ENCODE measurements around the gene LRRC75A.
A peak's percentile ranks its signal among the peaks of the same experiment; 100 is the strongest.

LRRC75A gene

DNA sequence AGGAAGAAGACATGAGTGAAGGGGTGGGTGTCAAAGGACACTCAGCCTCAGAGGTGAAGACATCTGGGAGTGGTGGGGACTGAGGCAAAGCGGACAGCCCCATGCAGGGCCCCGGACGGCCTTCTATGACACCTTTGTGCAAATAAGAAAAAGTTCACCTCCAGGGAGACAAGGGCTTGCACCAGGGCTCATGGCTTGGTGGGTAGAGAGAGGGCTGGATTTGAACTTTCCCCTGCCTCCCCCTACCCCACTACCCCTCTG is 30.5 kb downstream of the LRRC75A start:
- no peak for TF ChIP-seq CEBPB (IDR thresholded peaks at IDR 0.05)
- TF ChIP-seq, protein P1, sequence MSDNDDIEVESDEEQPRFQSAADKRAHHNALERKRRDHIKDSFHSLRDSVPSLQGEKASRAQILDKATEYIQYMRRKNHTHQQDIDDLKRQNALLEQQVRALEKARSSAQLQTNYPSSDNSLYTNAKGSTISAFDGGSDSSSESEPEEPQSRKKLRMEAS (IDR thresholded peaks at IDR 0.05), result no peak
- TF ChIP-seq EP300 (IDR thresholded peaks at IDR 0.05; ENCODE audit: borderline replicate concordance), result no peak
- no peak for TF ChIP-seq EGR1 (IDR thresholded peaks at IDR 0.05)

DNA sequence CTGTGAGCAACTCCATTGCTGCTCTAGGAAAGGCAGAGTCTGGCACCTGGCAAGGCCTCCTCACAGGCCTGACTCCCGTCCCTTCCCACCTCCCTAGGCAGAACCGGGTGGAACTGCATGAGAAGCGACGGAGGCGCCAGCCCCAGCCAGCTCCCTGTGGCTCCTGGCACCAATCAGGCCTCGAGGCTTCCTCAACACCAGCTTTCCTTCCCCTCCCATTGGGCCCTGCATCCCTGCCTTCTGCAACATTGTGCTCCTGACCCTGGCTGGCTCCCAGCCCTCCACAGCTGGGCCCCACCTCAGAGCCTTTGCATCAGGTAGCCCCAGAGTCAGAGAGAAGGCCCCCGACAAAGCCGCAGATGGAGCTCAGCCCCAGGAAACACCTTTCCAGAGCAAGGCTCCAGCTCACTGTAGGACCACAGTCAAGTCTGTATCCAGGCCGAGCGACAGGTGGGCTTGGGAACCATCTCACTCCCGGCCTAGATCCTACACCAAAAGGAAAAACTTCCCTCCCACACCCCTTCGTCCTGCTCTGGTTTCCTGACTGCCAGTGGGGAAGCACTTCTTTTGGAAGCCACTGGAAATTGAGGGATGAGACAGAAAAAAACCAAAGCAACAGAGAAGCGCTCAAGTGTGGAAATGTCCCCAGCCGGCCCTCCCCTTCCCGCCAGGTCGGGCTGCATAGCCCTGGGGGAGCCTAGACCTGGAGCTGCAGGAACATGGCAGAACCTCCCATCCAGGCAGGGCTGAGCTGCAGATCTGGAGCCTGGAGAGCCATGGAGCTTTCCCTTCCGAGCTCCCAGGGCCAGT is 31.0 kb downstream of the LRRC75A start:
- TF ChIP-seq, protein P2, sequence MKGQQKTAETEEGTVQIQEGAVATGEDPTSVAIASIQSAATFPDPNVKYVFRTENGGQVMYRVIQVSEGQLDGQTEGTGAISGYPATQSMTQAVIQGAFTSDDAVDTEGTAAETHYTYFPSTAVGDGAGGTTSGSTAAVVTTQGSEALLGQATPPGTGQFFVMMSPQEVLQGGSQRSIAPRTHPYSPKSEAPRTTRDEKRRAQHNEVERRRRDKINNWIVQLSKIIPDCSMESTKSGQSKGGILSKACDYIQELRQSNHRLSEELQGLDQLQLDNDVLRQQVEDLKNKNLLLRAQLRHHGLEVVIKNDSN (IDR thresholded peaks at IDR 0.05), result no peak
- TF ChIP-seq EP300 (IDR thresholded peaks at IDR 0.05; ENCODE audit: borderline replicate concordance) (no peak), TAF1 (IDR thresholded peaks at IDR 0.05; ENCODE audit: low read depth) (no peak), TCF12 (IDR thresholded peaks at IDR 0.05; ENCODE audit: low read depth) (no peak), RAD21 (IDR thresholded peaks at IDR 0.05; ENCODE audit: low read depth) (no peak), EGR1 (IDR thresholded peaks at IDR 0.05) (no peak), CREB1 (IDR thresholded peaks at IDR 0.05; ENCODE audit: low read depth) (no peak), ZBTB7A (IDR thresholded peaks at IDR 0.05; ENCODE audit: low read depth) (no peak)

DNA sequence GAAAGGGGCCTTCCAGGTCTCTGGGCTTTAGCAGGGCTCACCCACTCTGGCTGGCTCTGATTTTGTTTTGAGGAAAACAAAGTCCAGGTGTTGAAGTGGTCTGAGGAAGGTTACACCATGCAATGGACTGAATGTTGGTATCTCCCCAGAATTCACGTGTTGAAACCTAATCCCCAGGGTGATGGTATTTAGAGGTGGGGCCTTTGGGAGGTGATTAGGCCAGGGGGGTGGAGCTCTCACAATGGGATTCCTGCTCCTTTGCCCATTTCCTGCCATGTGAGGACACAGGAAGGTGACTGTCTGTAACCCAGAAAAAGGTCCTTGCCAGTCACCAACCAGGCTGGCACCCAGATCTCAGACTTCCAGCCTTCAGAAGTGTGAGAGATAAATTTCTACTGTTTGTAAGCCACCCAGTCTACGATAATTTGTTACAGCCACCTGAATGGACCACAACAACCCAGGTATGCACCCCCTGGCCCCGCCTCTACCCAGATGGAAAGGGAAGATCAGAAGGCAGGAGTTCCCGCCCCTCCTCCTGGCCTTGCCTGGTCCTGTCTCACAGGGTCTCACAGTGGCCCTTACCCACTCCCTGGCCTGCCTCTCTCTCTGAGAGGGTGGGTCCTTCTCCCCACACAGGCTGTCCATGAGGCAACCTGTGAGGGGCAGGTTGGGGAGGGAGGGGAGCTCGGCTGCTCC is 32.0 kb downstream of the LRRC75A start:
- TF ChIP-seq NFIC (IDR thresholded peaks at IDR 0.05) (no peak), TEAD4 (IDR thresholded peaks at IDR 0.05) (peak; percentile 27; the same call in 1 of the 2 replicates)
- TF ChIP-seq, protein P1 (IDR thresholded peaks at IDR 0.05), result 0 out of 2 replicates have a peak, but pooled peaks have one; percentile 60

DNA sequence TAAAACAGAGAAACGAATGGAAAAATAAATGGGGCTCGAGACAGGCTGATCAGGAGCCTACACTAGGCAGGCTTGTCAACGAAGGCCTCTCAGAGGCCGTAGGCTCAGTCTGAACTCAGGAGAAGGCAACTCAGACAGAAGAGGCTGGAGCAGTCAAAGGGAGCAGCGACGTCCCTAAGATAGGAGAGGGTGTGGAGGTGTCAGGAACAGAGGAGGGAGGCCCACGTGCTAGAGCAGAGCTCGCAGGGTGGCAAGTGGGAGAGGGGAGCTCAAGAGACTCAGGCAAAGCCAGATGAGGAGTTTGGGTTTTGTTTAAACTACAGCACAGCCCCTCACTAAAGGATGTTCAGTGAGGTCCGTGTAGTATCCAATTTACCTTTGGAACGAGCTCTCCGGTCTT is 32.7 kb downstream of the LRRC75A start:
- TF ChIP-seq EGR1 (IDR thresholded peaks at IDR 0.05) (no peak), RAD21 (IDR thresholded peaks at IDR 0.05; ENCODE audit: low read depth) (no peak)
- TF ChIP-seq, protein P2 (IDR thresholded peaks at IDR 0.05), result no peak

DNA sequence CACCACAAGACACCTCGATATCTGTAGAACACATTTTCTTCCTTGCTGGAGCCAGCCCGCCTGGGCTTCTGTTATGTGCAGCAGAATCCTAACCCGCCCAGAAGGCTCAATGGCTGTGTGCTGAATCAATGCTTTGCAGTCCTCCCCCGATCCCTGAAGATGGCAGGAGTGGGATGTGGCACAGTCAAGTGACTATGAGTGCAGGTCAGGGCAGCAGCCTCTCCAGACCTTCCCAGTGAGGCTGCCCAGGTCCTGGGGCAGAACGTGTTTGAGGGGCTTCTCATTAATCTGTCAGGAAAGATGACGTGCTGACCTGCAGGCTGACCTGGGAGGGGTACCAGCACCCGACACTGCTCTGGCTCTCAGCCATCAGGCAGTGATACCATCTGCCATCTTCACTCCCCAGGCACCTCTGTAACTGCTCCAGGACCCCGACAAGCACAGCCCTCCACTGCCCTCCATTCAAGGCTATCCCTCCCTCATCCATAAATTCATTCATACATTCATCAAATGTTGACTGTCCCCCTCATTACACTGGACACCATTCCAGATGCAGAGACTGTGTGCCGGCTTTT is 35.2 kb downstream of the LRRC75A start:
- TF ChIP-seq EP300 (IDR thresholded peaks at IDR 0.05; ENCODE audit: borderline replicate concordance) (no peak), RAD21 (IDR thresholded peaks at IDR 0.05; ENCODE audit: low read depth) (peak; percentile 15; the same call in 1 of the 2 replicates)

DNA sequence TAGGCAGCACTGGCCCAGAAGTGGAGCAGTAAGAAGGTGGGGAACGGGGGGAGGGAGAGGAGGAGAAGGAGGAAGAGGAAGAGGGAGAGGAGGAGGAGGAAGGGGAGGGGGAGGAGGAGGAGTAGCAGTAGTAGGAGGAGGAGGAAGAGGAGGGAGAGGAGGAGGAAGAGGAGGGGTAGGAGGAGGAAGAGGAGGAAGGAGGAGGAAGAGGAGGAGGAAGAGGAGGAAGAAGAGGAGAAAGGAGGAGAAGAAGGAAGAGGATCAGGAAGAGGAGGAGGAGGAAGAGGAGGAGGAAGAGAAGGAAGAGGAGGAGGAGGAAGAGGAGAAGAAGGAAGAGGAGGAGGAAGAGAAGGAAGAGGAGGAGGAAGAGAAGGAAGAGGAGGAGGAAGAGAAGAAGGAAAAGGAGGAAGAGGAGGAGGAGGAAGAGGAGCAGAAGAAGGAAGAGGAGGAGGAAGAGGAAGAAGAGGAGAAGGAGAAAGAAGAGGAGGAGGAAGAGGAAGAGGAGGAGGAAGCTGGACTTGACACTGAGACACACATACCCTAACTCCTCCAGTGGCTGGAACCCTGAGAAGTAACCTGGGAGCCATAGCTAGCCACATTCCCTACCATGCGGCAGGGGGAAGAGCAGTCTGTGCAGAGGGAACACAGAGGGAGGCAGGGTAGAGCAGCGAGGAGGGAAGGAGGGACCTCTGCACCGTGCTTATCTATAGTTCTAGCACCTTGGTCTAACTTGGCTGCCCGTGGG is 35.8 kb downstream of the LRRC75A start:
- TF ChIP-seq ZBTB7A (IDR thresholded peaks at IDR 0.05; ENCODE audit: low read depth) (no peak), RAD21 (IDR thresholded peaks at IDR 0.05; ENCODE audit: low read depth) (no peak), TAF1 (IDR thresholded peaks at IDR 0.05; ENCODE audit: low read depth) (no peak)

DNA sequence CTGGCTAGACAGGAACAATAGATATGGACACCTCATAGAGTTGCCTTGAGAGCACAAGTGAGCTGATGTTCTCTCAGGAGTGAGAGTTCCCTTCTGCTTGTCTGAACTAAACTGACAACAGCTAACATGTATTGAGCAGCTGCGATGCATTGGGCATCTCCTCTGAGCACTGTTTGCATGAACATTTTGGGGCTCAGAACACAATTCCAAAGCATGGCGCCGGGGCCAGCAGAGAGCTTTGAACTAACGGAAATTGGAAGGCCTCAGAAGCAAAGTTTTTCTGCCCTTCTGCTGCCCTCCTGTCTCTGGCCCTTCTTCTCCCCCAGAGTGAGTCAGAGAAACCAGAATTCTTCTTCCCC is 38.5 kb downstream of the LRRC75A start:
- TF ChIP-seq TAF1 (IDR thresholded peaks at IDR 0.05; ENCODE audit: low read depth), result no peak
- TF ChIP-seq EP300 (IDR thresholded peaks at IDR 0.05; ENCODE audit: borderline replicate concordance), result no peak

DNA sequence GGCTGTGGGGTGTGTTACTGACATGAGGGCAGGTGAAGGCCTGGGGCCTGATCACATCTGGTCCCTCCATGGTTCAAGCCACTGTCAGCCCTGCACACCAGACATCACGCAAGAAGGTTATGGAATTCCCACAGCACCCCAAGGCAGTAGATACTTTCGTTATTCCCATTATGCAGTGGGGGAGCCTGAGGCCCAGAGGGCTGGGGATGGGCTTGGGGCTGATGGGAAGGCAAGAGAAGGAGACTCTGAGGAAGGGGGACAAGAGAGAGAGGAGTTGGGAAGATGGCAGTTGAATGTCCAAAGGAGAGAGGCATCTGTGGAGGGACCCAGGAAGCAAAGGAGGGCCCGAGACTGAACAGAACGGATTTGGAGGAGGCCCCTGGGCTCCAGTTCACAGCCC is 42.0 kb downstream of the LRRC75A start:
- TF ChIP-seq EP300 (IDR thresholded peaks at IDR 0.05; ENCODE audit: borderline replicate concordance) (no peak), FOXM1 (IDR thresholded peaks at IDR 0.05; ENCODE audit: borderline replicate concordance, low read depth) (no peak), YY1 (IDR thresholded peaks at IDR 0.05; ENCODE audit: low read depth) (no peak), CEBPB (IDR thresholded peaks at IDR 0.05) (no peak), TAF1 (IDR thresholded peaks at IDR 0.05; ENCODE audit: low read depth) (no peak), ZBTB7A (IDR thresholded peaks at IDR 0.05; ENCODE audit: low read depth) (no peak), CREB1 (IDR thresholded peaks at IDR 0.05; ENCODE audit: low read depth) (no peak), RAD21 (IDR thresholded peaks at IDR 0.05; ENCODE audit: low read depth) (no peak), TCF12 (IDR thresholded peaks at IDR 0.05; ENCODE audit: low read depth) (no peak), NFIC (IDR thresholded peaks at IDR 0.05) (no peak), TEAD4 (IDR thresholded peaks at IDR 0.05) (no peak)
- TF ChIP-seq, protein P3, sequence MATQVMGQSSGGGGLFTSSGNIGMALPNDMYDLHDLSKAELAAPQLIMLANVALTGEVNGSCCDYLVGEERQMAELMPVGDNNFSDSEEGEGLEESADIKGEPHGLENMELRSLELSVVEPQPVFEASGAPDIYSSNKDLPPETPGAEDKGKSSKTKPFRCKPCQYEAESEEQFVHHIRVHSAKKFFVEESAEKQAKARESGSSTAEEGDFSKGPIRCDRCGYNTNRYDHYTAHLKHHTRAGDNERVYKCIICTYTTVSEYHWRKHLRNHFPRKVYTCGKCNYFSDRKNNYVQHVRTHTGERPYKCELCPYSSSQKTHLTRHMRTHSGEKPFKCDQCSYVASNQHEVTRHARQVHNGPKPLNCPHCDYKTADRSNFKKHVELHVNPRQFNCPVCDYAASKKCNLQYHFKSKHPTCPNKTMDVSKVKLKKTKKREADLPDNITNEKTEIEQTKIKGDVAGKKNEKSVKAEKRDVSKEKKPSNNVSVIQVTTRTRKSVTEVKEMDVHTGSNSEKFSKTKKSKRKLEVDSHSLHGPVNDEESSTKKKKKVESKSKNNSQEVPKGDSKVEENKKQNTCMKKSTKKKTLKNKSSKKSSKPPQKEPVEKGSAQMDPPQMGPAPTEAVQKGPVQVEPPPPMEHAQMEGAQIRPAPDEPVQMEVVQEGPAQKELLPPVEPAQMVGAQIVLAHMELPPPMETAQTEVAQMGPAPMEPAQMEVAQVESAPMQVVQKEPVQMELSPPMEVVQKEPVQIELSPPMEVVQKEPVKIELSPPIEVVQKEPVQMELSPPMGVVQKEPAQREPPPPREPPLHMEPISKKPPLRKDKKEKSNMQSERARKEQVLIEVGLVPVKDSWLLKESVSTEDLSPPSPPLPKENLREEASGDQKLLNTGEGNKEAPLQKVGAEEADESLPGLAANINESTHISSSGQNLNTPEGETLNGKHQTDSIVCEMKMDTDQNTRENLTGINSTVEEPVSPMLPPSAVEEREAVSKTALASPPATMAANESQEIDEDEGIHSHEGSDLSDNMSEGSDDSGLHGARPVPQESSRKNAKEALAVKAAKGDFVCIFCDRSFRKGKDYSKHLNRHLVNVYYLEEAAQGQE (IDR thresholded peaks at IDR 0.05; ENCODE audit: low read depth), result no peak
- TF ChIP-seq, protein P1 (IDR thresholded peaks at IDR 0.05), result no peak

Data from Ishikawa (cell line).